Calu3 (cell line): ENCODE results near the gene POC1A. TPM values are rescaled to one million over a fixed set of nuclear protein-coding genes. Genes with fewer than 3 reads are reported as not detected.

ENCODE experiments used
- BruUV-seq: library from RNA; stranded (reverse); fragments of 400-500 nt; replicated peaks from 2 replicates; lab custom pipeline; 2021; lab: Mats Ljungman, UMichigan
- CTCF ChIA-PET: fragments of 300-600 bp; sonication (Branson Sonifier 250); formaldehyde crosslinking; loops from one replicate; lab custom pipeline; 2022; ENCODE audit warnings: antibody characterized with exemption; lab: Charles Lee
- DNase-seq: peaks from one replicate; pipeline ENCODE4 v3.0.0; 2022
- H3K27ac Mint-ChIP-seq: one replicate; pipeline ENCODE4 v1.8.0; 2022; ENCODE audit warnings: mixed read lengths; ENCODE audit not compliant: unreplicated experiment
- H3K27me3 Mint-ChIP-seq: one replicate; pipeline ENCODE4 v1.8.0; 2022; ENCODE audit warnings: mixed read lengths; ENCODE audit not compliant: unreplicated experiment
- H3K36me3 Mint-ChIP-seq: one replicate; pipeline ENCODE4 v1.8.0; 2022; ENCODE audit warnings: mild to moderate bottlenecking, moderate library complexity, mixed read lengths; ENCODE audit not compliant: insufficient read depth, unreplicated experiment
- H3K4me1 Mint-ChIP-seq: one replicate; pipeline ENCODE4 v1.8.0; 2022; ENCODE audit warnings: mild to moderate bottlenecking, low read depth, mixed read lengths; ENCODE audit not compliant: unreplicated experiment
- H3K4me3 Mint-ChIP-seq: one replicate; pipeline ENCODE4 v1.8.0; 2022; ENCODE audit warnings: mild to moderate bottlenecking, low read depth, moderate library complexity, mixed read lengths; ENCODE audit not compliant: unreplicated experiment
- H3K9me3 Mint-ChIP-seq: one replicate; pipeline ENCODE4 v1.8.0; 2022; ENCODE audit warnings: low read depth, mixed read lengths; ENCODE audit not compliant: unreplicated experiment
- intact Hi-C: fragments of 100-400 bp; cut with micrococcal nuclease; formaldehyde crosslinking; loops from one replicate; pipeline ENCODE4 v1.10.0; 2022; ENCODE audit not compliant: unreplicated experiment
- total RNA-seq: library from RNA; stranded (reverse); gene quantifications from 2 replicates; pipeline ENCODE4 v1.2.3, GENCODE V29; 2022
- TF ChIP-seq, protein P1 (sequence below): fragments of 200-600 bp; IDR thresholded peaks from one replicate; pipeline ENCODE4 v1.8.0; 2022; ENCODE audit warnings: antibody characterized with exemption; ENCODE audit not compliant: unreplicated experiment

POC1A gene
- total RNA-seq, 1 experiment from 2014 or later = 26.9 TPM

GRCh38 chr3:52097851-52098507, 56.2 kb downstream of the POC1A start:
- TF ChIP-seq, protein P1, sequence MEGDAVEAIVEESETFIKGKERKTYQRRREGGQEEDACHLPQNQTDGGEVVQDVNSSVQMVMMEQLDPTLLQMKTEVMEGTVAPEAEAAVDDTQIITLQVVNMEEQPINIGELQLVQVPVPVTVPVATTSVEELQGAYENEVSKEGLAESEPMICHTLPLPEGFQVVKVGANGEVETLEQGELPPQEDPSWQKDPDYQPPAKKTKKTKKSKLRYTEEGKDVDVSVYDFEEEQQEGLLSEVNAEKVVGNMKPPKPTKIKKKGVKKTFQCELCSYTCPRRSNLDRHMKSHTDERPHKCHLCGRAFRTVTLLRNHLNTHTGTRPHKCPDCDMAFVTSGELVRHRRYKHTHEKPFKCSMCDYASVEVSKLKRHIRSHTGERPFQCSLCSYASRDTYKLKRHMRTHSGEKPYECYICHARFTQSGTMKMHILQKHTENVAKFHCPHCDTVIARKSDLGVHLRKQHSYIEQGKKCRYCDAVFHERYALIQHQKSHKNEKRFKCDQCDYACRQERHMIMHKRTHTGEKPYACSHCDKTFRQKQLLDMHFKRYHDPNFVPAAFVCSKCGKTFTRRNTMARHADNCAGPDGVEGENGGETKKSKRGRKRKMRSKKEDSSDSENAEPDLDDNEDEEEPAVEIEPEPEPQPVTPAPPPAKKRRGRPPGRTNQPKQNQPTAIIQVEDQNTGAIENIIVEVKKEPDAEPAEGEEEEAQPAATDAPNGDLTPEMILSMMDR = no peak
- H3K4me3 Mint-ChIP-seq = no peak overlapping the region
- H3K4me1 Mint-ChIP-seq = peaks cover 19% of the 10 kb centered on the region
- intact Hi-C loops = no loop called here
- H3K27ac Mint-ChIP-seq = no peak overlapping the region
- no peaks in the 10 kb centered on the region for H3K27me3 Mint-ChIP-seq
- BruUV-seq = no TSS peak
- CTCF ChIA-PET = no interaction called here
- H3K36me3 Mint-ChIP-seq = peaks cover 15% of the 10 kb centered on the region
- DNase-seq = no peak
- no peaks in the 10 kb centered on the region for H3K9me3 Mint-ChIP-seq

DNA sequence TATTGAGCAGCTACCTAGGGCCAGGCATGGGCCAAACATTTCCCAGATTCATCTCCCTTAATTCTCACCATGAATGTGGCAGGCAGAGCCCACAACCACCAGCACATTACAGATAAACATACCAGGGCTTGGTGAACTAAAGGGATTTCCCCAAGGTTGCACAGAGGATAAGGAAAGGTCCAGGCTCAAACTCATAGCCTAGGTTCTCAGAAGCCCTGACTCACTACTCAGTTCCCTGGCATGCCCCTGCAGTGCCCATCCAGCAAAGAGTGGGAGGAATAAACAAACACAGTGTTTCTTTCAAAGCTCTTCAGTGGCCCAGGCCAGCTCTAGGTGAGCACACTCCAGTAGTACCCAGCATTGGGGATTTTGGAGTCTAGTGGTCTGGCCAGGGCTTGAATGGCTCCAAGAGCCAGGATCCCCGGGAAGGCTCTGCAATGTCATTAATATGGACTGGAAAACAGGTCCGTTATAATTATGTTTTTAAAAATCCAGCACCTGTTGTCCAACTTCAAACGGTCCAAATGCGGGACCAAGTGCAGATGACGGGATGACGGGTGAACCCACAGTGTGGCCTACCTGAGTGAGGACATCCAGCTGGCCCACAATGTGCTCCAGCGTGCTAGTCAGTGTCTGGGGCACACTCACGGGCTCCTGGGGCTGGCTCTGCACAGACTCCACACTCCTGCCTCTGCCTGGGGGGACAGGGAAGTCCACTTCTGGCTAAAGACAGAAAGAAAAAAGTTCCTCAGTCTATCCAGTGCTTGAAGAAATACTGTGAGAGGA, 58.0 kb downstream of the POC1A start:
- no TSS peak for BruUV-seq
- intact Hi-C loops = no loop called here
- Mint-ChIP-seq H3K4me1 (peaks cover 19% of the 10 kb centered on the region), H3K9me3 (no peaks in the 10 kb centered on the region), H3K4me3 (no peak overlapping the region), H3K27ac (no peak overlapping the region), H3K27me3 (no peaks in the 10 kb centered on the region), H3K36me3 (peaks cover 15% of the 10 kb centered on the region)
- CTCF ChIA-PET = no interaction called here
- TF ChIP-seq, protein P1 = no peak
- no peak for DNase-seq

- CTCF ChIA-PET = no interaction called here
- Mint-ChIP-seq H3K4me3 (no peak overlapping the region), H3K4me1 (peaks cover 11% of the 10 kb centered on the region), H3K27ac (no peak overlapping the region), H3K36me3 (peaks cover 9% of the 10 kb centered on the region), H3K9me3 (no peaks in the 10 kb centered on the region), H3K27me3 (no peaks in the 10 kb centered on the region)
- TF ChIP-seq, protein P1 = no peak
- no TSS peak for BruUV-seq
- DNase-seq = no peak
- intact Hi-C loops = no loop called here
Measured at GRCh38 chr3:52094571-52095485, 59.4 kb downstream of the POC1A start.
